Measurements from ENCODE around the gene PPP4R4. TPM values are rescaled to one million over a fixed set of nuclear protein-coding genes. Genes with fewer than 3 reads are reported as not detected.

Gene PPP4R4
- total RNA-seq, 1 experiment from 2014 or later, result 1.1 TPM

GRCh38 chr14:94145902-94146527 lies 28.1 kb upstream of the PPP4R4 start:
- no peaks in the 10 kb centered on the region for H3K9me3 ChIP-seq (ENCODE audit: control insufficient read depth, insufficient read depth, low read depth, low read length)
- ATAC-seq, result no peak
- no TSS peak for BruUV-seq (replicated peaks)
- no peak overlapping the region for H3K27ac ChIP-seq (ENCODE audit: low read length)
- no peaks in the 10 kb centered on the region for H3K4me1 ChIP-seq (ENCODE audit: control insufficient read depth, insufficient read depth, low read length)
- no peaks in the 10 kb centered on the region for H3K27me3 ChIP-seq (ENCODE audit: control insufficient read depth, insufficient read depth, low read length)
- no peak overlapping the region for H3K4me3 ChIP-seq (ENCODE audit: low read depth in 2 of 2, low read length in 2 of 2)
- ChIA-PET CTCF (interaction anchor here (0.7 kb wide), 1 partner anchor 10 kb away, joined by 5 read pairs; no protein-coding TSS in a partner anchor), POLR2A (no interaction called here)
- in situ Hi-C loops (cut with HindIII; ENCODE audit: low pct_unique_long_range_greater_than_20kb, low sequenced_read_pairs) (no loop called here), intact Hi-C loops (cut with micrococcal nuclease; ENCODE audit: unreplicated experiment) (no loop called here)
- no peaks in the 10 kb centered on the region for H3K36me3 ChIP-seq (ENCODE audit: control insufficient read depth, insufficient read depth, low read length)
- DNase-seq (ENCODE audit: low read depth, low spot score), result no peak
- TF ChIP-seq TCF7L2 (IDR thresholded peaks at IDR 0.05; ENCODE audit: low read depth, low read length), result no peak

GRCh38 chr14:94152676-94153075 lies 21.4 kb upstream of the PPP4R4 start:
- ChIA-PET CTCF (no interaction called here), POLR2A (no interaction called here)
- Histone ChIP-seq H3K4me3 (ENCODE audit: low read depth in 2 of 2, low read length in 2 of 2) (no peak overlapping the region), H3K27ac (ENCODE audit: low read length) (no peak overlapping the region), H3K36me3 (ENCODE audit: control insufficient read depth, insufficient read depth, low read length) (no peaks in the 10 kb centered on the region), H3K4me1 (ENCODE audit: control insufficient read depth, insufficient read depth, low read length) (no peaks in the 10 kb centered on the region), H3K9me3 (ENCODE audit: control insufficient read depth, insufficient read depth, low read depth, low read length) (no peaks in the 10 kb centered on the region), H3K27me3 (ENCODE audit: control insufficient read depth, insufficient read depth, low read length) (peaks cover 3% of the 10 kb centered on the region; the same call in 1 of the 2 replicates)
- BruUV-seq (replicated peaks), result no TSS peak
- TF ChIP-seq SIN3A (IDR thresholded peaks at IDR 0.05; ENCODE audit: borderline replicate concordance, insufficient read depth, low read depth, low read length), result no peak
- TF ChIP-seq TCF7L2 (IDR thresholded peaks at IDR 0.05; ENCODE audit: low read depth, low read length), result no peak
- TF ChIP-seq REST (IDR thresholded peaks at IDR 0.05; ENCODE audit: insufficient read depth in 1 of 2, low read depth in 2 of 2, low read length in 1 of 2), result no peak
- no peak for TF ChIP-seq POLR2AphosphoS5 (IDR thresholded peaks at IDR 0.05; ENCODE audit: low read depth, low read length)
- no peak for TF ChIP-seq CTCF (IDR thresholded peaks at IDR 0.05)
- intact Hi-C loops (cut with micrococcal nuclease; ENCODE audit: unreplicated experiment), result no loop called here
- in situ Hi-C loops (cut with HindIII; ENCODE audit: low pct_unique_long_range_greater_than_20kb, low sequenced_read_pairs), result no loop called here
- ATAC-seq (no peak), DNase-seq (ENCODE audit: low read depth, low spot score) (no peak)

GRCh38 chr14:94153750-94154342 lies 20.3 kb upstream of the PPP4R4 start:
- no peaks in the 10 kb centered on the region for H3K4me1 ChIP-seq (ENCODE audit: control insufficient read depth, insufficient read depth, low read length)
- no peak overlapping the region for H3K4me3 ChIP-seq (ENCODE audit: low read depth in 2 of 2, low read length in 2 of 2)
- H3K27me3 ChIP-seq (ENCODE audit: control insufficient read depth, insufficient read depth, low read length), result peaks cover 4% of the 10 kb centered on the region; the same call in 1 of the 2 replicates
- ChIA-PET CTCF (no interaction called here), POLR2A (interaction anchor here (0.6 kb wide), 1 partner anchor 13 kb away, joined by 3 read pairs; no protein-coding TSS in a partner anchor)
- no peak for ATAC-seq
- in situ Hi-C loops (cut with HindIII; ENCODE audit: low pct_unique_long_range_greater_than_20kb, low sequenced_read_pairs) (no loop called here), intact Hi-C loops (cut with micrococcal nuclease; ENCODE audit: unreplicated experiment) (no loop called here)
- BruUV-seq (replicated peaks), result no TSS peak
- no peaks in the 10 kb centered on the region for H3K36me3 ChIP-seq (ENCODE audit: control insufficient read depth, insufficient read depth, low read length)
- H3K27ac ChIP-seq (ENCODE audit: low read length), result no peak overlapping the region
- DNase-seq (ENCODE audit: low read depth, low spot score), result no peak
- no peak for TF ChIP-seq CTCF (IDR thresholded peaks at IDR 0.05)
- no peak for TF ChIP-seq REST (IDR thresholded peaks at IDR 0.05; ENCODE audit: insufficient read depth in 1 of 2, low read depth in 2 of 2, low read length in 1 of 2)
- TF ChIP-seq SIN3A (IDR thresholded peaks at IDR 0.05; ENCODE audit: borderline replicate concordance, insufficient read depth, low read depth, low read length), result no peak
- no peak for TF ChIP-seq POLR2AphosphoS5 (IDR thresholded peaks at IDR 0.05; ENCODE audit: low read depth, low read length)
- no peak for TF ChIP-seq TCF7L2 (IDR thresholded peaks at IDR 0.05; ENCODE audit: low read depth, low read length)
- H3K9me3 ChIP-seq (ENCODE audit: control insufficient read depth, insufficient read depth, low read depth, low read length), result no peaks in the 10 kb centered on the region
